ENCODE data around the gene SELENOS.

SELENOS gene

DNA sequence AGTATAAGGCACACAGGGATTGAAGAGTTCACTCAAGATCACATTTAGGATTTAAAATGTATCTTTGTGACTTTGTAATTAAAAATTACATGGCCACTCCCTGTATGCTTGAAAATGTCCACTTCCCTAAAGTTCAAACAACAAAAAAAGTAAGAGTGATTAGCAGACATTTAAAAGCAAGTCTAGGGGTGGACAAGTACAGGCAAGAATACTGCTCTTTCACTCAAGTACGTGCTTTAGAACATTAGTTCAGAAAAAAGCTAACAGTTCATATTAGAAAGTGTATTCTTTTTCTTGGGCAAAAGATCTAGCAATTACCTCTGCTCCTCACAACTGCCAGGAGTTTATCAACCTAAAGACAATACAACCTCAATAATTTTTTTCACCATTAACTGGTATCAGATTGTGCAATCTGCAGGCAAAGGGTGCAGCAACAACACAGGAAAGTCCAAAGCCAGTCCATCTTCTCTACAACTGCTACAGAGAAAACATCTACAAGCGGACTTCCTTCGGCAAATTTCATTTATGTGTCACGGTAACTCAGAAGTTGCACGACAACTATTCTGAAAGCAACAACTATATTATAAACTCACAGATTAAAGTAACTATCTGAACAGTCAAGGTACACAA is 43.5 kb downstream of the SELENOS start:
- no peak overlapping the region for H3K4me3 ChIP-seq (ENCODE audit: low read depth, low read length)
- no peak for TF ChIP-seq CTCF (IDR thresholded peaks at IDR 0.05)
- no peaks in the 10 kb centered on the region for H3K9me3 ChIP-seq (ENCODE audit: control insufficient read depth, low read length)
- H3K4me2 ChIP-seq (ENCODE audit: low read length) = no peak overlapping the region
- no peaks in the 10 kb centered on the region for H3K36me3 ChIP-seq (ENCODE audit: control insufficient read depth, insufficient read depth, low read length)
- H3K79me2 ChIP-seq = peaks cover 38% of the 10 kb centered on the region
- H3K27ac ChIP-seq = no peak overlapping the region
- H3K27me3 ChIP-seq (ENCODE audit: control insufficient read depth, insufficient read depth, low read length) = no peaks in the 10 kb centered on the region
- H3K9ac ChIP-seq = no peak overlapping the region
- H3K4me1 ChIP-seq = no peaks in the 10 kb centered on the region
- no peak overlapping the region for H2AFZ ChIP-seq

DNA sequence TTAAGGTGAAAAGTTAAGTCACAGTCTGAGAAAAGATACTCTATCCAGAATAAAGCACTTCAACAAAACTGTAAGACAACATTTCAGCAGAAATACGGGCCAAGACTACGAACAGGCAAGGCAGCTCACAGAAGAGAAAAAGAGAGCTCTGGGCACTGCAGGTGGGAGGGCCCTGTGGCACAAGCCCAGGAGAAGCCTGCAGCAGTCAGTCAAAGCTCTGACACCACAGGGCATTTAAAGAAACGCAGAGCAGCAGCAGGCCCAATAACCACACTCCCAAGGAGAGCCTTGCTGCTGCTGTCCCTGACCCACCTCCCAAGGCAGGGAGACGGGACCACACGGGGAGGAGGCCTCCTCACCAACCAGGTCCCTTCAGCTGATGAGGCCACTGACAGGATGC is 44.6 kb downstream of the SELENOS start:
- H3K27ac ChIP-seq = no peak overlapping the region
- no peak overlapping the region for H3K4me2 ChIP-seq (ENCODE audit: low read length)
- H3K79me2 ChIP-seq = peaks cover 43% of the 10 kb centered on the region
- no peaks in the 10 kb centered on the region for H3K27me3 ChIP-seq (ENCODE audit: control insufficient read depth, insufficient read depth, low read length)
- H3K4me3 ChIP-seq (ENCODE audit: low read depth, low read length) = no peak overlapping the region
- no peak overlapping the region for H2AFZ ChIP-seq
- H3K9ac ChIP-seq = no peak overlapping the region
- no peaks in the 10 kb centered on the region for H3K9me3 ChIP-seq (ENCODE audit: control insufficient read depth, low read length)
- H3K36me3 ChIP-seq (ENCODE audit: control insufficient read depth, insufficient read depth, low read length) = no peaks in the 10 kb centered on the region
- TF ChIP-seq CTCF (IDR thresholded peaks at IDR 0.05) = no peak
- no peaks in the 10 kb centered on the region for H3K4me1 ChIP-seq

DNA sequence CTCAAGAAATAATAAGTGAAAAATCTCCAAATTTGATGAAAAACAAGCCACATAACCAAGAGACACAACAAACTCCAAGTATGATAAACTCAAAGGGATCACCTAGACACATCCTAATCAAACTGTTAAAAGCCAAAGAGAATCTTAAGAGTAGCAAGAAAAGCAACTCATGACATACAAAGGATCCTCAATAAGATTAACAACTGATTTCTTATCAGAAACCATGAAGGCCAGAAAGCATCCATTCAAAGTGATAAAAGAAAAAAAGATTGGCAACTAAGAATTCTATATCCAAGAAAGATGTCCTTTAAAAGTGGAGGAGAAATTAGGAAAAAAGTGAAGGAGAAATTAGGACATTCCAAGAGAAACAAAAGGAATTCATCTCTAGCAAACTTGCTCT is 49.0 kb downstream of the SELENOS start:
- Histone ChIP-seq H3K79me2 (peaks cover 44% of the 10 kb centered on the region), H3K4me3 (ENCODE audit: low read depth, low read length) (no peak overlapping the region), H3K4me1 (no peaks in the 10 kb centered on the region), H3K27me3 (ENCODE audit: control insufficient read depth, insufficient read depth, low read length) (no peaks in the 10 kb centered on the region), H3K9ac (no peak overlapping the region), H3K36me3 (ENCODE audit: control insufficient read depth, insufficient read depth, low read length) (no peaks in the 10 kb centered on the region), H3K4me2 (ENCODE audit: low read length) (no peak overlapping the region), H2AFZ (no peak overlapping the region), H3K9me3 (ENCODE audit: control insufficient read depth, low read length) (no peaks in the 10 kb centered on the region), H3K27ac (no peak overlapping the region)
- TF ChIP-seq CTCF (IDR thresholded peaks at IDR 0.05) = no peak

DNA sequence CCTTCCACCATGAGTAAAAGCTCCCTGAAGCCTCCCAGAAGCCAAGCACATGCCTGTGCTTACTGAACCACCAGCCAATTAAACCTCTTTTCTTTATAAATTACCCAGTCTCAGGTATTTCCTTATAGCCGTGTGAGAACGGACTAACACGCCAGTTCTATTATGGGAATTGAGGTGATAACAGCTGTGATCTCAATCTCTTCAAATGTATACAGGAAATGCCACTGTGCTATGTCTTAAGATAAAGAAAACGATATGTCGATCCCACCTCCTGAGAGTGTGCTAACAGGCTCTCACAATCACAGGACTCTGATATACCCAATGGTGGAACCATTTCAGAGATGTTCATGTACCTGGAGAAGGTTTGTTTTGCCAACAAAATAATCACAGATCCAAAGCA is 51.6 kb downstream of the SELENOS start:
- H3K36me3 ChIP-seq (ENCODE audit: control insufficient read depth, insufficient read depth, low read length) = no peaks in the 10 kb centered on the region
- no peak overlapping the region for H2AFZ ChIP-seq
- no peaks in the 10 kb centered on the region for H3K4me1 ChIP-seq
- H3K79me2 ChIP-seq = peaks cover 37% of the 10 kb centered on the region
- no peak for TF ChIP-seq CTCF (IDR thresholded peaks at IDR 0.05)
- H3K4me3 ChIP-seq (ENCODE audit: low read depth, low read length) = no peak overlapping the region
- H3K27ac ChIP-seq = no peak overlapping the region
- H3K27me3 ChIP-seq (ENCODE audit: control insufficient read depth, insufficient read depth, low read length) = no peaks in the 10 kb centered on the region
- no peak overlapping the region for H3K9ac ChIP-seq
- no peaks in the 10 kb centered on the region for H3K9me3 ChIP-seq (ENCODE audit: control insufficient read depth, low read length)
- no peak overlapping the region for H3K4me2 ChIP-seq (ENCODE audit: low read length)
